Stimulated activated CD4-positive, alpha-beta T cell treated with anti-CD3 and anti-CD28 coated beads, TNF-alpha, amount 100 ng/mL, for 4 hours (primary cell): ENCODE results near the gene CAMK2B.

Source experiments
- DNase-seq, 3 experiments: peaks; one replicate each; pipeline ENCODE4 v3.0.0-alpha.2; 2020; ENCODE audit warnings: low read depth in 3 of 3

CAMK2B gene

GRCh38 chr7:44231088-44231487 is 94.3 kb downstream of the CAMK2B start:
- DNase-seq, result no peak

- no peak for DNase-seq
Measured at GRCh38 chr7:44230286-44230685, 95.1 kb downstream of the CAMK2B start.

GRCh38 chr7:44229546-44230105 is 95.8 kb downstream of the CAMK2B start:
- no peak for DNase-seq

GRCh38 chr7:44228571-44229350 is 96.6 kb downstream of the CAMK2B start:
- DNase-seq, result no peak

- DNase-seq, result no peak
Measured at GRCh38 chr7:44227911-44228310, 97.5 kb downstream of the CAMK2B start.

- DNase-seq, result no peak
Measured at GRCh38 chr7:44226396-44226753, 99.0 kb downstream of the CAMK2B start.

- no peak for DNase-seq
Measured at GRCh38 chr7:44225566-44226395, 99.6 kb downstream of the CAMK2B start.

- DNase-seq, result no peak
Measured at GRCh38 chr7:44224974-44225565, 100.3 kb downstream of the CAMK2B start.

- DNase-seq, result no peak
Measured at GRCh38 chr7:44224080-44224973, 101.1 kb downstream of the CAMK2B start.

GRCh38 chr7:44223362-44224079 is 101.9 kb downstream of the CAMK2B start:
- DNase-seq, result no peak

GRCh38 chr7:44222776-44223261 is 102.6 kb downstream of the CAMK2B start:
- no peak for DNase-seq

- no peak for DNase-seq
Measured at GRCh38 chr7:44222074-44222473, 103.3 kb downstream of the CAMK2B start.

GRCh38 chr7:44221231-44221791 is 104.1 kb downstream of the CAMK2B start:
- no peak for DNase-seq

- DNase-seq, result no peak
Measured at GRCh38 chr7:44220358-44221112, 104.9 kb downstream of the CAMK2B start.

GRCh38 chr7:44220046-44220357 is 105.4 kb downstream of the CAMK2B start:
- DNase-seq, result no peak

- no peak for DNase-seq
Measured at GRCh38 chr7:44219371-44220045, 105.9 kb downstream of the CAMK2B start.

GRCh38 chr7:44218418-44219201 is 106.8 kb downstream of the CAMK2B start:
- no peak for DNase-seq

- no peak for DNase-seq
Measured at GRCh38 chr7:44217852-44218402, 107.5 kb downstream of the CAMK2B start.
